ENCODE measurements around the gene WNK1. TPM values are rescaled to one million over a fixed set of nuclear protein-coding genes. Genes with fewer than 3 reads are reported as not detected.

Gene WNK1
- total RNA-seq, 1 experiment from 2014 or later, result 117 TPM

DNA sequence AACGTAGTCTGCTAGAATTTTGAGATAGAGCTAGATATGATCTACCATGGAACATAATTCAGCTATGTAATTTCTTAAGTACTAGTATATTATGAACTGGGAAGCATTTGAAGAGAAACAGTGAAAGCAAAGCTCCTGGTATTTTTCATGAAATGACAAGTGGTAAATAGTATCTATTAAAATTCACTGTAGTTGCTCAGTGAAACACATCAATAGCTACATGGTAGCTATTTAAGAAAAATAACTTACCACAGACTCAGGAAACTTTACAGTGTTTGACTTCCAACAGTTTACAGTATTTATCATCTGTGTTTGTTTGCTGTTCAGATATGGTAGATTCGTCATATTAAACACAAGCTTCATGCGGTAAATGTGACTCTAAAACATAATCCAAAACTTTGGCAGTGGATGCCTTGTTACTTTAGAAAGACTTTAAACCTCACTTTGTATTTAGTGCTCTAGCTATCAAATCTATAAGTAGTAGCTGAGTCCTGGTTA lies 25.2 kb downstream of the WNK1 start:
- no peak overlapping the region for H2AK5ac ChIP-seq (ENCODE audit: insufficient read length, low read length)
- TF ChIP-seq, protein P1, sequence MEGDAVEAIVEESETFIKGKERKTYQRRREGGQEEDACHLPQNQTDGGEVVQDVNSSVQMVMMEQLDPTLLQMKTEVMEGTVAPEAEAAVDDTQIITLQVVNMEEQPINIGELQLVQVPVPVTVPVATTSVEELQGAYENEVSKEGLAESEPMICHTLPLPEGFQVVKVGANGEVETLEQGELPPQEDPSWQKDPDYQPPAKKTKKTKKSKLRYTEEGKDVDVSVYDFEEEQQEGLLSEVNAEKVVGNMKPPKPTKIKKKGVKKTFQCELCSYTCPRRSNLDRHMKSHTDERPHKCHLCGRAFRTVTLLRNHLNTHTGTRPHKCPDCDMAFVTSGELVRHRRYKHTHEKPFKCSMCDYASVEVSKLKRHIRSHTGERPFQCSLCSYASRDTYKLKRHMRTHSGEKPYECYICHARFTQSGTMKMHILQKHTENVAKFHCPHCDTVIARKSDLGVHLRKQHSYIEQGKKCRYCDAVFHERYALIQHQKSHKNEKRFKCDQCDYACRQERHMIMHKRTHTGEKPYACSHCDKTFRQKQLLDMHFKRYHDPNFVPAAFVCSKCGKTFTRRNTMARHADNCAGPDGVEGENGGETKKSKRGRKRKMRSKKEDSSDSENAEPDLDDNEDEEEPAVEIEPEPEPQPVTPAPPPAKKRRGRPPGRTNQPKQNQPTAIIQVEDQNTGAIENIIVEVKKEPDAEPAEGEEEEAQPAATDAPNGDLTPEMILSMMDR (conservative IDR thresholded peaks at IDR 0.05), result no peak

More for the DNA sequence above, 25.2 kb downstream of the WNK1 start:
- Histone ChIP-seq H3K27me3 (ENCODE audit: insufficient read depth, low read length) (no peaks in the 10 kb centered on the region), H3K4me2 (ENCODE audit: insufficient read depth, insufficient read length, low read length) (no peak overlapping the region), H3K9me3 (ENCODE audit: control insufficient read depth, low read depth, low read length) (no peaks in the 10 kb centered on the region), H2BK120ac (ENCODE audit: low read depth, low read length, poor library complexity, severe bottlenecking) (no peak overlapping the region), H3K79me1 (ENCODE audit: insufficient read depth, low read depth, low read length, poor library complexity, severe bottlenecking) (peaks cover 8% of the 10 kb centered on the region), H3K4me1 (ENCODE audit: insufficient read depth, low read length) (no peaks in the 10 kb centered on the region; the same call in 1 of the 2 replicates), H3K56ac (ENCODE audit: insufficient read length, low read depth, low read length) (no peak overlapping the region), H2BK5ac (ENCODE audit: insufficient read length, low read length) (no peak overlapping the region), H3K23me2 (ENCODE audit: insufficient read length, low read depth, low read length, poor library complexity, severe bottlenecking) (no peaks in the 10 kb centered on the region), H2AFZ (ENCODE audit: low read length) (no peak overlapping the region), H3K79me2 (ENCODE audit: insufficient read depth, low read length) (peaks cover 15% of the 10 kb centered on the region; the same call in 1 of the 2 replicates), H2BK12ac (ENCODE audit: insufficient read length, low read depth, low read length) (no peak overlapping the region), H4K5ac (ENCODE audit: insufficient read length, low read depth, low read length) (no peak overlapping the region), H3K14ac (ENCODE audit: insufficient read depth, low read length) (no peak overlapping the region), H2BK20ac (ENCODE audit: low read depth, low read length, poor library complexity, severe bottlenecking) (no peak overlapping the region), H3K27ac (ENCODE audit: insufficient read length, low read depth, low read length) (no peak overlapping the region), H4K91ac (ENCODE audit: insufficient read length, low read depth, low read length) (no peak overlapping the region), H3K9ac (ENCODE audit: extremely low read depth, insufficient read length, low read length) (no peak overlapping the region), H2BK15ac (ENCODE audit: low read depth, low read length) (no peak overlapping the region), H4K8ac (replicated peaks; ENCODE audit: insufficient read length, low read depth, low read length) (no peak overlapping the region), H3K4ac (ENCODE audit: low read depth, low read length) (no peak overlapping the region), H3K23ac (ENCODE audit: insufficient read length, low read depth, low read length) (no peak overlapping the region), H3T11ph (ENCODE audit: low read length) (no peak overlapping the region), H4K20me1 (ENCODE audit: control insufficient read depth, insufficient read depth, insufficient read length) (no peaks in the 10 kb centered on the region), H3K18ac (ENCODE audit: insufficient read length, low read depth, low read length) (no peak overlapping the region)
- peaks cover 17 to 22% of the 10 kb centered on the region in 2 experiments for H3K4me1 Mint-ChIP-seq
- WGBS (ENCODE audit: extremely low coverage, insufficient read length, low lambda C conversion rate), result no CpG with 5 or more reads among the region's 3 CpGs
- no peaks in the 10 kb centered on the region for H3K9me3 Mint-ChIP-seq
- no peaks in the 10 kb centered on the region for H3K27me3 Mint-ChIP-seq (ENCODE audit: low read depth)
- peaks cover 0 to 8% (median 3%) of the 10 kb centered on the region in 3 experiments; a peak in 3 of 7 replicates for H3K36me3 Mint-ChIP-seq (ENCODE audit: insufficient read depth in 1 of 3, low read depth in 3 of 3)
- no peak overlapping the region for H3K4me3 Mint-ChIP-seq
- H3K27ac Mint-ChIP-seq, result no peak overlapping the region
- no peak for DNase-seq

Measured in H9 (cell line).